Adrenal gland (tissue), 12 donors: ENCODE results near the gene SEMA6D. TPM values are rescaled to one million over a fixed set of nuclear protein-coding genes. Genes with fewer than 3 reads are reported as not detected.

ENCODE experiments used
- DNase-seq, 7 donors: peaks; one replicate each; pipeline ENCODE4 v3.0.0-alpha.2; 2019 to 2020
- H3K27ac ChIP-seq, 5 donors: fragments of 200-600 bp; sonication (generic) in 4 of 5; 1 replicate in 3 of 5; 2 replicates in 2 of 5; pipeline versions ENCODE4 v1.5.1 to v1.8.0; 2016 to 2020; ENCODE audit warnings: mild to moderate bottlenecking in 1 of 5
- H3K27me3 ChIP-seq: fragments of 200-600 bp; 2 replicates; pipeline ENCODE4 v1.8.0; 2021
- H3K36me3 ChIP-seq, 2 donors: fragments of 200-600 bp; replicated peaks in 1 of 2; 1 replicate in 1 of 2; 2 replicates in 1 of 2; pipeline versions ENCODE4 v1.5.1 to v1.8.0; 2018 to 2022
- H3K4me1 ChIP-seq, 2 donors: fragments of 200-600 bp; replicated peaks in 1 of 2; 1 replicate in 1 of 2; 2 replicates in 1 of 2; pipeline versions ENCODE4 v1.5.1 to v1.8.0; 2018 to 2021
- H3K4me3 ChIP-seq, 4 donors: fragments of 200-600 bp; sonication (generic) in 3 of 4; one replicate each; pipeline ENCODE4 v1.5.1; 2016 to 2018
- H3K9me3 ChIP-seq, 3 donors: fragments of 200-600 bp; sonication (generic) in 1 of 3; replicated peaks in 1 of 3; 1 replicate in 2 of 3; 2 replicates in 1 of 3; pipeline versions ENCODE4 v1.5.1 to v1.8.0; 2016 to 2021
- CTCF ChIP-seq, 6 experiments: fragments of 450-650 bp in 4 of 6; fragments of 200-600 bp in 2 of 6; sonication (generic) in 1 of 6; IDR thresholded peaks; 1 replicate in 5 of 6; 2 replicates in 1 of 6; pipeline versions ENCODE4 v1.5.1 to v1.8.0; 2016 to 2021; ENCODE audit warnings: antibody characterized with exemption in 6 of 6, mild to moderate bottlenecking in 2 of 6, moderate library complexity in 1 of 6
- POLR2A ChIP-seq, 2 donors: fragments of 450-650 bp; IDR thresholded peaks; one replicate each; pipeline ENCODE4 v1.6.1; 2017; ENCODE audit warnings: antibody characterized with exemption in 2 of 2, mild to moderate bottlenecking in 2 of 2, moderate library complexity in 1 of 2
- WGBS, 4 donors: extraction: QIAGEN DNeasy Blood & Tissue Kit in 2 of 4; methylation state at CpG; one replicate each; pipeline versions ENCODE4 v1.1.5 to v1.1.7; 2013 to 2017; 5-methylcytosine and 5-hydroxymethylcytosine counted together
- intact Hi-C, 2 donors: fragments of 100-400 bp; cut with DNase I; formaldehyde crosslinking; loops; one replicate each; pipeline versions ENCODE4 v1.14.1 to v1.15.0; 2022 to 2023
- polyA plus RNA-seq, 3 donors: library from polyadenylated mRNA; stranded (reverse); fragments of 200-250 nt in 2 of 3; fragments of 350-450 nt in 1 of 3; fragmentation: Illumina TruSeq in 1 of 3; extraction: RNeasy Lipid Tissue Mini Kit (QIAGEN cat#74804) in 1 of 3; gene quantifications; one replicate each; pipeline ENCODE4 v1.2.3, GENCODE V29; 2013 to 2014
- total RNA-seq, 9 donors: library from RNA; depleted of rRNA in 4 of 9; stranded (reverse); fragments of >200 nt in 4 of 9; fragments of 120-200 nt in 1 of 9; fragmentation: NEBNext Ultra II Directional in 1 of 9; extraction: Animal tissue kit (Norgen Biotek cat#: 25700) in 1 of 9; gene quantifications; one replicate each; pipeline versions ENCODE4 v1.1.0 to v1.2.4, GENCODE V29; 2013 to 2023
- donor health status: healthy with polysubstance abuse.
- donor health status: Bipolar disorder and iron deficiency.
- donor health status: DM: yes; HTN: yes; CAD: no.
- donor health status: DM: no; HTN: no; CAD: no.
- donor health status: DM: no; HTN: no; CAD: no.
- donor health status: DM: yes; HTN: yes; CAD: no.

The SEMA6D gene
- total and polyA plus RNA-seq, 12 donors, result 0.30 to 10.3 (median 2.5) TPM

GRCh38 chr15:47731230-47731629 is 13.9 kb downstream of the SEMA6D start:
- no peaks in the 10 kb centered on the region for H3K4me1 ChIP-seq
- no peak overlapping the region for H3K4me3 ChIP-seq
- intact Hi-C loops, result no loop called here
- no peaks in the 10 kb centered on the region for H3K9me3 ChIP-seq
- no peak for TF ChIP-seq CTCF (IDR thresholded peaks at IDR 0.05)
- no peak for TF ChIP-seq POLR2A (IDR thresholded peaks at IDR 0.05)
- H3K27ac ChIP-seq, result no peak overlapping the region
- no peaks in the 10 kb centered on the region for H3K27me3 ChIP-seq
- no peaks in the 10 kb centered on the region for H3K36me3 ChIP-seq
- DNase-seq, result no peak
- WGBS, 4 donors, result 87 to 93% (median 89%) methylated on average over 3 of the region's 3 CpGs

GRCh38 chr15:47732248-47732647 is 14.9 kb downstream of the SEMA6D start:
- Histone ChIP-seq H3K4me3 (no peak overlapping the region), H3K36me3 (no peaks in the 10 kb centered on the region), H3K27me3 (no peaks in the 10 kb centered on the region), H3K27ac (no peak overlapping the region), H3K4me1 (no peaks in the 10 kb centered on the region), H3K9me3 (no peaks in the 10 kb centered on the region)
- no peak for TF ChIP-seq CTCF (IDR thresholded peaks at IDR 0.05)
- TF ChIP-seq POLR2A (IDR thresholded peaks at IDR 0.05), result no peak
- DNase-seq, result no peak
- intact Hi-C loops, result no loop called here
- WGBS, 4 donors, result 91 to 100% (median 97%) methylated on average over 1 of the region's 1 CpG

GRCh38 chr15:47733085-47733484 is 15.8 kb downstream of the SEMA6D start:
- 84 to 91% (median 87%) methylated on average over 2 of the region's 2 CpGs for WGBS, 4 donors
- no peak for DNase-seq
- H3K4me1 ChIP-seq, result no peaks in the 10 kb centered on the region
- intact Hi-C loops, result no loop called here
- H3K36me3 ChIP-seq, result no peaks in the 10 kb centered on the region
- no peaks in the 10 kb centered on the region for H3K27me3 ChIP-seq
- H3K9me3 ChIP-seq, result no peaks in the 10 kb centered on the region
- H3K27ac ChIP-seq, result no peak overlapping the region
- TF ChIP-seq CTCF (IDR thresholded peaks at IDR 0.05), result no peak
- no peak for TF ChIP-seq POLR2A (IDR thresholded peaks at IDR 0.05)
- no peak overlapping the region for H3K4me3 ChIP-seq

GRCh38 chr15:47736143-47736786 is 19.0 kb downstream of the SEMA6D start:
- no peak overlapping the region for H3K27ac ChIP-seq
- H3K9me3 ChIP-seq, result no peaks in the 10 kb centered on the region
- no peaks in the 10 kb centered on the region for H3K27me3 ChIP-seq
- H3K4me3 ChIP-seq, result no peak overlapping the region
- WGBS, 4 donors, result 57 to 64% (median 63%) methylated on average over 3 of the region's 3 CpGs
- DNase-seq, result no peak
- TF ChIP-seq CTCF (IDR thresholded peaks at IDR 0.05) (no peak), POLR2A (IDR thresholded peaks at IDR 0.05) (no peak)
- intact Hi-C loops, result no loop called here
- H3K4me1 ChIP-seq, result no peaks in the 10 kb centered on the region
- no peaks in the 10 kb centered on the region for H3K36me3 ChIP-seq
